ENCODE measurements around the gene DEDD.
"Not testable (repeated sequence)": the region's sequence is repeated elsewhere in the genome, so short reads cannot be mapped to it uniquely, and the experiment has no call there.

DEDD gene

GRCh38 chr1:161122967-161123366 lies 9.5 kb downstream of the DEDD start:
- DNase-seq (ENCODE audit: low read depth), result no peak

GRCh38 chr1:161121834-161122233 lies 10.6 kb downstream of the DEDD start:
- DNase-seq (ENCODE audit: low read depth), result no peak

GRCh38 chr1:161121042-161121650 lies 11.3 kb downstream of the DEDD start:
- no peak for DNase-seq (ENCODE audit: low read depth)

GRCh38 chr1:161119092-161119903 lies 13.2 kb downstream of the DEDD start:
- DNase-seq (ENCODE audit: low read depth), result peak; percentile 54

- peak; percentile 62 for DNase-seq (ENCODE audit: low read depth)
Measured at GRCh38 chr1:161117759-161118581, 14.5 kb downstream of the DEDD start, which contains the start of the genes NIT1 and PFDN2. TSS of gene NIT1 (plus strand) at chr1:161118105. CDS start at chr1:161118177, 72 bp downstream. TSS of gene PFDN2 (minus strand) at chr1:161118037. CDS start at chr1:161118026, 11 bp downstream.

- not testable (repeated sequence) for DNase-seq (ENCODE audit: low read depth)
Measured at GRCh38 chr1:161115961-161116360, 16.5 kb downstream of the DEDD start.

- no peak for DNase-seq (ENCODE audit: low read depth)
Measured at GRCh38 chr1:161115132-161115711, 17.2 kb downstream of the DEDD start.

GRCh38 chr1:161114556-161114955 lies 17.9 kb downstream of the DEDD start:
- no peak for DNase-seq (ENCODE audit: low read depth)

GRCh38 chr1:161113915-161114314 lies 18.6 kb downstream of the DEDD start:
- DNase-seq (ENCODE audit: low read depth), result no peak

- no peak for DNase-seq (ENCODE audit: low read depth)
Measured at GRCh38 chr1:161111527-161111926, 20.9 kb downstream of the DEDD start.

GRCh38 chr1:161111117-161111516 lies 21.4 kb downstream of the DEDD start:
- DNase-seq (ENCODE audit: low read depth), result no peak

GRCh38 chr1:161106431-161106830 lies 26.0 kb downstream of the DEDD start:
- no peak for DNase-seq (ENCODE audit: low read depth)

- no peak for DNase-seq (ENCODE audit: low read depth)
Measured at GRCh38 chr1:161100556-161100955, 31.9 kb downstream of the DEDD start.

GRCh38 chr1:161099090-161099802 lies 33.2 kb downstream of the DEDD start:
- no peak for DNase-seq (ENCODE audit: low read depth)

- DNase-seq (ENCODE audit: low read depth), result peak; percentile 40
Measured at GRCh38 chr1:161098210-161099068, 34.0 kb downstream of the DEDD start, which contains the start of gene KLHDC9. TSS of gene KLHDC9 (plus strand) at chr1:161098361. CDS start at chr1:161098536, 175 bp downstream.

GRCh38 chr1:161096530-161096929 lies 35.9 kb downstream of the DEDD start:
- peak; percentile 75 for DNase-seq (ENCODE audit: low read depth)

GRCh38 chr1:161096015-161096414 lies 36.5 kb downstream of the DEDD start:
- no peak for DNase-seq (ENCODE audit: low read depth)

GRCh38 chr1:161095230-161095629 lies 37.2 kb downstream of the DEDD start:
- DNase-seq (ENCODE audit: low read depth), result no peak

- no peak for DNase-seq (ENCODE audit: low read depth)
Measured at GRCh38 chr1:161094481-161094880, 38.0 kb downstream of the DEDD start.

GRCh38 chr1:161092621-161093028 lies 39.8 kb downstream of the DEDD start:
- DNase-seq (ENCODE audit: low read depth), result no peak
